Measurements from ENCODE around the gene EIF4H.

GRCh38 chr7:74223711-74224510 lies 49.8 kb downstream of the EIF4H start:
- TF ChIP-seq, protein P1, sequence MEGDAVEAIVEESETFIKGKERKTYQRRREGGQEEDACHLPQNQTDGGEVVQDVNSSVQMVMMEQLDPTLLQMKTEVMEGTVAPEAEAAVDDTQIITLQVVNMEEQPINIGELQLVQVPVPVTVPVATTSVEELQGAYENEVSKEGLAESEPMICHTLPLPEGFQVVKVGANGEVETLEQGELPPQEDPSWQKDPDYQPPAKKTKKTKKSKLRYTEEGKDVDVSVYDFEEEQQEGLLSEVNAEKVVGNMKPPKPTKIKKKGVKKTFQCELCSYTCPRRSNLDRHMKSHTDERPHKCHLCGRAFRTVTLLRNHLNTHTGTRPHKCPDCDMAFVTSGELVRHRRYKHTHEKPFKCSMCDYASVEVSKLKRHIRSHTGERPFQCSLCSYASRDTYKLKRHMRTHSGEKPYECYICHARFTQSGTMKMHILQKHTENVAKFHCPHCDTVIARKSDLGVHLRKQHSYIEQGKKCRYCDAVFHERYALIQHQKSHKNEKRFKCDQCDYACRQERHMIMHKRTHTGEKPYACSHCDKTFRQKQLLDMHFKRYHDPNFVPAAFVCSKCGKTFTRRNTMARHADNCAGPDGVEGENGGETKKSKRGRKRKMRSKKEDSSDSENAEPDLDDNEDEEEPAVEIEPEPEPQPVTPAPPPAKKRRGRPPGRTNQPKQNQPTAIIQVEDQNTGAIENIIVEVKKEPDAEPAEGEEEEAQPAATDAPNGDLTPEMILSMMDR (IDR thresholded peaks at IDR 0.05; ENCODE audit: low read depth, low read length), result no peak
- no peak for TF ChIP-seq POLR2A (IDR thresholded peaks at IDR 0.05; ENCODE audit: extremely low read depth, insufficient read length)
- TF ChIP-seq MYC (IDR thresholded peaks at IDR 0.05; ENCODE audit: low read depth, low read length), result no peak

Data from NB4 (cell line).